Subcutaneous adipose tissue (tissue), 4 donors: ENCODE data around the gene METAP1. TPM values are rescaled to one million over a fixed set of nuclear protein-coding genes. Genes with fewer than 3 reads are reported as not detected.

Experiments used
- CTCF ChIP-seq: fragments of 450-650 bp; IDR thresholded peaks from one replicate; pipeline ENCODE4 v1.5.1; 2016; ENCODE audit warnings: low read depth, mild to moderate bottlenecking, control low read depth, antibody characterized with exemption, moderate library complexity
- total RNA-seq, 4 donors: library from RNA; depleted of rRNA; stranded (reverse); fragments of >200 nt; gene quantifications; one replicate each; pipeline ENCODE4 v1.1.0, GENCODE V29; 2016

METAP1 gene
- total RNA-seq, 4 donors from 2014 or later, result 26.4 to 39.3 (median 29.6) TPM

- no peak for TF ChIP-seq CTCF
These were observed 33.8 kb upstream of the METAP1 start for GRCh38 chr4:98961770-98962169.

- no peak for TF ChIP-seq CTCF
These were observed 31.7 kb upstream of the METAP1 start for GRCh38 chr4:98963538-98964433.

GRCh38 chr4:98966926-98967325, 28.6 kb upstream of the METAP1 start:
- no peak for TF ChIP-seq CTCF

GRCh38 chr4:98967786-98968329, 27.7 kb upstream of the METAP1 start:
- no peak for TF ChIP-seq CTCF

GRCh38 chr4:98969878-98970785, 25.4 kb upstream of the METAP1 start:
- no peak for TF ChIP-seq CTCF

GRCh38 chr4:98976716-98977115, 18.8 kb upstream of the METAP1 start:
- no peak for TF ChIP-seq CTCF

- no peak for TF ChIP-seq CTCF
These were observed 18.0 kb upstream of the METAP1 start for GRCh38 chr4:98977557-98977956.
